ENCODE data around the gene MTA1.

MTA1 gene

GRCh38 chr14:105445901-105446845 is 26.5 kb downstream of the MTA1 start:
- no peak for DNase-seq (ENCODE audit: low read depth)

DNA sequence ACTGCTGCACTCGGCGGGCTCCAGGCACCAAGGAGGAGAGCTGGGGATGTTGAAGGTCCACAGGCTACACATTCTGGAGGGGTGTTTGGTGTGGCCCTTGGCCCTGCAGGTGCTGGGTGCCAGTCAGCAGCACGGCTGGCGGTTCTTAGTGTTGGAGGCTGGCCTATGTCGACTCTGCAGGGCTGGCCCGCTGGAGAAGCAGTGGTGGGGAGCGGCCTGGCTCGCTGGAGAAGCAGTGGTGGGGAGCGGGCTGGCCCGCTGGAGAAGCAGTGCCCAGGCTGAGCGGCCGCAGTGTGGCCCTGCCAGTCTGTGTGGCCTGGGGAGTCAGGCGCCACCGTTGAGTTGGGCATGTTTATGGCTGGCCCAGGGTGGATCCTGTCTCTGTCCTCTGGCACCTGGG is 27.3 kb downstream of the MTA1 start:
- DNase-seq (ENCODE audit: low read depth): no peak

DNA sequence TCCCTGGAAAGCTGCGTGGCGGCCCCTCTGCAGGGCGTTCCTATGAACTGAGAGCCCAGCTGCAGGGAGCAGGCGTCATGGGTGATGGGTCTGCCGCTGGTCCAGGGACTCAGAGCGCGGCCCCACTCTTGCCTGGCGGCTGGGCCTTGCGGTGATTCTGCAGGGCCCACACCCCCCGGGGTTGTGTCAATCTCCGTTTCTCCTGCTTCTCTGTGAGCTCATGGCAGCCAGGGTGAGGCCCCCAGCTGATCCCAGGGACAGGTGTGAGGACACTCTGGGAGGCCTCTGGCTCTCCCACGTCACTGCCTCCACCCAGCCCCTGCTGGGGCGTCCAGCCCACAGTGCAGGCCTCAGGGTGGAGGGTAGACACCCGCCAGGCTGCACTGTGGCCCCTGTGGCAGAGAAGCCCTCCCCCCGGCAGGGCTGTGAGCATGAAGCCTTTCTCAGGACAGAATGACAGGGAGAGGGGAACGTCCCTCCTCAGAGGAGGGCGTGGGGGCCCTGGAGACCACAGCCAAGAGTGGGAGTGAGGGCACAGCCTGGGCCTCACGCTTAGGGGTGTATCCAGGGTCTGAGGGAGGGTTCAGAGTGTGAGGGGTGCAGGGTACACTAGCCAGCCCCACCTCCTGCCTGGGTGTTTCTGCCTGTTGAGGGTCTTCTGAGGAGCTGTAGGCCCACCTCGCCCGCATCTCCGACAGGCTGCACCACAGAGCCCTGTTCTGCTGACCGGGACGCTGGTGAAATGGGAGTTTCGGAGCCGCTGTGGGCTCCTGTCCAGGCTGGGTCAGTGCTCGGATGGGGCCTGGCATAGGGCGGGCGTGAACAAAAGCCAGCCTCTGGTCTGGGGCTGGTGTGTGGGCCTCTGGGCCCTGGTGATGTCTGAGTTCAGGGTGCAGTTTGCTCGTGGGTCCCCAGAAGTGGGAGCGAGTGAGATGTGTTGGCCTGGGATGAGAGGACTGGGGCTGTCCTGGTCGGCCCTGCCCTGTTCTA is 28.3 kb downstream of the MTA1 start:
- no peak for DNase-seq (ENCODE audit: low read depth)

GRCh38 chr14:105448706-105449111 is 29.1 kb downstream of the MTA1 start:
- no peak for DNase-seq (ENCODE audit: low read depth)

GRCh38 chr14:105449276-105450122 is 29.9 kb downstream of the MTA1 start:
- DNase-seq (ENCODE audit: low read depth): no peak

DNA sequence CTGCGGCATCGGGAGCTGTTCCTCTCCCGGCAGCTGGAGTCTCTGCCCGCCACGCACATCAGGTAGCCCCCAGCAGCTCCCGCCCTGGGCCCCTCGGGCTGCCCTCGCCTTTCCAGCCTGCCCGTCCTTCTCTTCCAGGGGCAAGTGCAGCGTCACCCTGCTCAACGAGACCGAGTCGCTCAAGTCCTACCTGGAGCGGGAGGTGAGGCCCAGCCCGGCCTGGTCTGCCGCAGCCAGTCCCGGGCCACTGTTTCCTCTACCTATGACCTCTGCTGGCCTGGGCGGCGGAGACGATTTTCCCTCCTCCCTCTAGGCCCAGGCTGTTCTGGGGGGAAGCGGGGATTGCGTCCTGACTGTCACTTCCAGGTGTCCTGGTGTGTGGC is 30.5 kb downstream of the MTA1 start:
- no peak for DNase-seq (ENCODE audit: low read depth)

- no peak for DNase-seq (ENCODE audit: low read depth)
These were observed 31.5 kb downstream of the MTA1 start for GRCh38 chr14:105450864-105451720.

GRCh38 chr14:105452963-105453362 is 33.3 kb downstream of the MTA1 start:
- no peak for DNase-seq (ENCODE audit: low read depth)

- no peak for DNase-seq (ENCODE audit: low read depth)
These were observed 34.2 kb downstream of the MTA1 start for GRCh38 chr14:105453847-105454246.

- DNase-seq (ENCODE audit: low read depth): no peak
These were observed 35.5 kb downstream of the MTA1 start for GRCh38 chr14:105455086-105455640.

GRCh38 chr14:105455766-105456660 is 36.4 kb downstream of the MTA1 start:
- DNase-seq (ENCODE audit: low read depth): no peak

DNA sequence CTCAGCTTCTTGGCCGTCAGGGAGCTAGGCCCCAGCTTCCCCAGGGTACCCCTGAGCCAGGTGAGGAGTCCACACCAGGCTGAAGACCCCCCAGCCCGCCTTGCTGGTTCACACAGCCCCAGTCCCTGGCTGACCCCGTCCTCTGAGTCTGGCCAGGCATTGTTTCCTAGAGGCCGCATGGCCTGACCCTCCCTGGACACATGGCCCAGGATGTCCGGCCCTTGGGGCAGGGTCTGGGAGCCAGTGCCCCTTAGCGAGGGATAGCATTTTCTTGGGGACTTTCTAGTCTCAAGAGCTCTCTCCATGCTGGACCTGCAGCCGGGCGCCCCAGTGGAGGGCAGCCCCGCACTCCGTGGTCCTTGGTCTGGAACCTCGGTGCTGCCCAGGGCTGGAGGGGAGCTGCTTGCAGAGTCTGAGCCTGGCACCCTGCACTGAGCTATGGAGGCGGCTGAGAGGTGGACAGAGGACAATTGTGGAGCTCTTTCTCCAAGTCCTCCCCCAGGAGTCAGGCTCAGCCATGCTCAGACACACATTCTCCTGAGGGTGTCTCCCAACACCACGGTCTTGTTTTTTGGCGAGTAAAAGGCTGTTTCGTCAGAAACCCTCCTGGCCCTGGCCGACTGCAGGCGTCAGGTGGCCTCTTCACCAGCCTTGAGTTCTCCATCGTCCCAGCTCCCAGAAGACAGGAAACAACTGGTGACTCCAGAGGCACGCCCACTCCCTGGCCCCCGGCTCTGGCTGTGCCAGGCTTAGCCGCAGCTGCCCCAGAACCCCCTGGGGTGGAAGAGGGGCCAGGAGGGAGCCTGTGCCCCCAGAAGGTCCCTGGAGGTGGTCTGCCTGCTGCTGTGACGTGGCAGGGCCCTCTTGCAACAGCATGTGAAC is 37.4 kb downstream of the MTA1 start:
- no peak for DNase-seq (ENCODE audit: low read depth)

GRCh38 chr14:105458010-105458409 is 38.4 kb downstream of the MTA1 start:
- no peak for DNase-seq (ENCODE audit: low read depth)

GRCh38 chr14:105458571-105458970 is 38.9 kb downstream of the MTA1 start:
- no peak for DNase-seq (ENCODE audit: low read depth)

- DNase-seq (ENCODE audit: low read depth): no peak
These were observed 40.5 kb downstream of the MTA1 start for GRCh38 chr14:105460116-105460515.

DNA sequence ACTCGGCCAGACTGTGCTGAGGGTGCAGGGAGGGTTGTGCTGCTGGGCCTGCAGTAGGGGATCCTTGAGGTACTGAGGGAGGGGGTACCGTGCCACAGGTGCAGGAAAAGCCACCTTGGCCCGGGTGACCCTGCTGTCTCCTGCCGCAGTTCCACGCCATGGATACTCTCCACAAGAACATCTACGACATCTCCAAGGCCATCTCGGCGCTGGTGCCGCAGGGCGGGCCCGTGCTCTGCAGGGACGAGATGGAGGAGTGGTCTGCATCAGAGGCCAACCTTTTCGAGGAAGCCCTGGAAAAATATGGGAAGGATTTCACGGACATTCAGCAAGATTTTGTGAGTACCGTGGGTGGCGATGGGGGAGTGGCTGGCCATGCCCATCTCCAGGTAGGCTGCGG is 41.0 kb downstream of the MTA1 start:
- no peak for DNase-seq (ENCODE audit: low read depth)

DNA sequence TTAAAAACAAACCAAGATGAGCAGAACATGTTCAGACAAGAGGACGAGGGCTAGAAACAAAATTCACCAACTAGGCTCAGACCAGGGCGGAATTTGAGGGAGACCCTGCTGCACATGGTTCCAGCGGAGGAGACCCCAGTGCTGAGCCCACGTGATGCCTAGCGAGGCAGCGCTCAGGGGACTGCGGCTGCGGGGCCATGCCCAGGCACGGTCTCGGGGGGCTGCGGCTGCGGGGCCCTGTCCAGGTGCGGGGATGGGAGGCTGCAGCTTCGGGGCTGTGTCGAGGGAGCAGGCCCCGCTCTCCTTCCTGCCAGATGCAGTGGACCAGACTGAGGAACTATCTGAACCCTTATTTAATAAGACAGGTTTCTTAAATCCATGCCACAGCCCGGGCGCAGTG is 42.3 kb downstream of the MTA1 start:
- DNase-seq (ENCODE audit: low read depth): no peak

GRCh38 chr14:105464501-105464900 is 44.9 kb downstream of the MTA1 start:
- DNase-seq (ENCODE audit: low read depth): no peak
